ENCODE measurements around the gene BCLAF3. TPM values are rescaled to one million over a fixed set of nuclear protein-coding genes. Genes with fewer than 3 reads are reported as not detected.

Gene BCLAF3
- 10 to 100 TPM in 3 of 4 donors, 1 to 10 TPM in 1; 3.8 to 23.7 (median 18.9) TPM for total RNA-seq

- TF ChIP-seq CTCF (IDR thresholded peaks at IDR 0.05) (peak; percentile 70 to 88 (median 86)), POLR2A (IDR thresholded peaks at IDR 0.05) (no peak)
- H3K4me3 ChIP-seq: peak within 1 kb of the TSS; percentile 59 to 61
- no peaks in the 10 kb centered on the region for H3K27me3 ChIP-seq
- intact Hi-C loops (cut with DNase I; ENCODE audit: low total_unique reads): no loop called here
- no peaks in the 10 kb centered on the region for H3K9me3 ChIP-seq
- H3K36me3 ChIP-seq: no peaks in the 10 kb centered on the region
- peak within 1 kb of the TSS; percentile 67 to 80 for H3K27ac ChIP-seq
- DNase-seq: peak; percentile 86 to 91
- no peaks in the 10 kb centered on the region for H3K4me1 ChIP-seq
Observed at GRCh38 chrX:19990556-19991349, at the start of gene BCLAF3. Gene BCLAF3, minus strand, starts transcription at chrX:19991061. Its CDS starts 20,797 bp downstream, at chrX:19970264.

- TF ChIP-seq CTCF (IDR thresholded peaks at IDR 0.05): no peak
- no peak for TF ChIP-seq POLR2A (IDR thresholded peaks at IDR 0.05)
- H3K4me3 ChIP-seq: no peak overlapping the region
- no peak for DNase-seq
- no peaks in the 10 kb centered on the region for H3K9me3 ChIP-seq
- H3K4me1 ChIP-seq: no peaks in the 10 kb centered on the region
- no peaks in the 10 kb centered on the region for H3K27me3 ChIP-seq
- no peaks in the 10 kb centered on the region for H3K36me3 ChIP-seq
- intact Hi-C loops (cut with DNase I; ENCODE audit: low total_unique reads): no loop called here
- no peak overlapping the region for H3K27ac ChIP-seq
Observed at GRCh38 chrX:20038966-20039365, 48.1 kb upstream of the BCLAF3 start.

- Histone ChIP-seq H3K27me3 (no peaks in the 10 kb centered on the region), H3K4me3 (no peak overlapping the region), H3K27ac (no peak overlapping the region), H3K9me3 (no peaks in the 10 kb centered on the region), H3K36me3 (no peaks in the 10 kb centered on the region), H3K4me1 (no peaks in the 10 kb centered on the region)
- no peak for DNase-seq
- TF ChIP-seq POLR2A (IDR thresholded peaks at IDR 0.05): no peak
- no peak for TF ChIP-seq CTCF (IDR thresholded peaks at IDR 0.05)
- intact Hi-C loops (cut with DNase I; ENCODE audit: low total_unique reads): no loop called here
Observed at GRCh38 chrX:20037186-20037585, 46.3 kb upstream of the BCLAF3 start.

- no peaks in the 10 kb centered on the region for H3K27me3 ChIP-seq
- no peak for DNase-seq
- TF ChIP-seq POLR2A (IDR thresholded peaks at IDR 0.05) (no peak), CTCF (IDR thresholded peaks at IDR 0.05) (no peak)
- H3K36me3 ChIP-seq: no peaks in the 10 kb centered on the region
- H3K4me3 ChIP-seq: no peak overlapping the region
- H3K27ac ChIP-seq: no peak overlapping the region
- H3K4me1 ChIP-seq: no peaks in the 10 kb centered on the region
- intact Hi-C loops (cut with DNase I; ENCODE audit: low total_unique reads): no loop called here
- H3K9me3 ChIP-seq: no peaks in the 10 kb centered on the region
Observed at GRCh38 chrX:20032201-20032600, 41.3 kb upstream of the BCLAF3 start.

GRCh38 chrX:20029728-20030127 is 38.9 kb upstream of the BCLAF3 start:
- TF ChIP-seq CTCF (IDR thresholded peaks at IDR 0.05): no peak
- TF ChIP-seq POLR2A (IDR thresholded peaks at IDR 0.05): no peak
- H3K27ac ChIP-seq: no peak overlapping the region
- no peaks in the 10 kb centered on the region for H3K36me3 ChIP-seq
- H3K27me3 ChIP-seq: no peaks in the 10 kb centered on the region
- intact Hi-C loops (cut with DNase I; ENCODE audit: low total_unique reads): no loop called here
- no peak for DNase-seq
- no peaks in the 10 kb centered on the region for H3K9me3 ChIP-seq
- H3K4me1 ChIP-seq: no peaks in the 10 kb centered on the region
- H3K4me3 ChIP-seq: no peak overlapping the region

Measured in uterus (tissue), 4 donors.